CD4-positive, alpha-beta T cell treated with Interleukin-2 at 100 ng/mL for 4 hours (primary cell): ENCODE results near the gene STYXL2.

Experiments used
- DNase-seq: peaks from one replicate; pipeline ENCODE4 v3.0.0-alpha.2; 2020; ENCODE audit warnings: low spot score

Gene STYXL2

GRCh38 chr1:167081594-167082156, 12.2 kb upstream of the STYXL2 start:
- DNase-seq = no peak

GRCh38 chr1:167082511-167083027, 11.3 kb upstream of the STYXL2 start:
- DNase-seq = no peak

- no peak for DNase-seq
These were observed 10.7 kb upstream of the STYXL2 start for GRCh38 chr1:167083066-167083665.

GRCh38 chr1:167083871-167084270, 10.0 kb upstream of the STYXL2 start:
- no peak for DNase-seq

- no peak for DNase-seq
These were observed 9.1 kb upstream of the STYXL2 start for GRCh38 chr1:167084757-167085156.

- no peak for DNase-seq
These were observed 7.8 kb upstream of the STYXL2 start for GRCh38 chr1:167086033-167086432.

GRCh38 chr1:167086768-167087167, 7.1 kb upstream of the STYXL2 start:
- no peak for DNase-seq

GRCh38 chr1:167088746-167089417, 5.0 kb upstream of the STYXL2 start:
- no peak for DNase-seq

GRCh38 chr1:167089939-167090313, 3.9 kb upstream of the STYXL2 start:
- DNase-seq = no peak

GRCh38 chr1:167090314-167090942, 3.4 kb upstream of the STYXL2 start, which contains the start of gene GPA33:
Gene GPA33 (minus strand): TSS chr1:167090377. CDS start chr1:167090287, 90 bp downstream.
- peak; percentile 50 for DNase-seq

GRCh38 chr1:167092653-167093052, 1.2 kb upstream of the STYXL2 start:
- DNase-seq = no peak

GRCh38 chr1:167094690-167095089, 815 bp downstream of the STYXL2 start:
- DNase-seq = no peak

- no peak for DNase-seq
These were observed 1.5 kb downstream of the STYXL2 start for GRCh38 chr1:167095368-167095767.

GRCh38 chr1:167099851-167100250, 6.0 kb downstream of the STYXL2 start:
- DNase-seq = no peak

GRCh38 chr1:167100730-167101129, 6.9 kb downstream of the STYXL2 start:
- DNase-seq = no peak

GRCh38 chr1:167101754-167102153, 7.9 kb downstream of the STYXL2 start:
- DNase-seq = no peak

- no peak for DNase-seq
These were observed 9.2 kb downstream of the STYXL2 start for GRCh38 chr1:167102906-167103573.

- no peak for DNase-seq
These were observed 10.4 kb downstream of the STYXL2 start for GRCh38 chr1:167104256-167104633.

GRCh38 chr1:167105271-167106118, 11.6 kb downstream of the STYXL2 start:
- no peak for DNase-seq

- no peak for DNase-seq
These were observed 12.2 kb downstream of the STYXL2 start for GRCh38 chr1:167106119-167106461.

- no peak for DNase-seq
These were observed 13.6 kb downstream of the STYXL2 start for GRCh38 chr1:167107456-167107855.

GRCh38 chr1:167109125-167109524, 15.2 kb downstream of the STYXL2 start:
- no peak for DNase-seq
